Stimulated activated CD8-positive, alpha-beta memory T cell treated with anti-CD3 and anti-CD28 coated beads, Interleukin-4, amount 100 ng/mL, for 48 hours (primary cell): ENCODE measurements around the gene ZNF263.

Source experiments
- DNase-seq: peaks from one replicate; pipeline ENCODE4 v3.0.0-alpha.2; 2020

ZNF263 gene

DNA sequence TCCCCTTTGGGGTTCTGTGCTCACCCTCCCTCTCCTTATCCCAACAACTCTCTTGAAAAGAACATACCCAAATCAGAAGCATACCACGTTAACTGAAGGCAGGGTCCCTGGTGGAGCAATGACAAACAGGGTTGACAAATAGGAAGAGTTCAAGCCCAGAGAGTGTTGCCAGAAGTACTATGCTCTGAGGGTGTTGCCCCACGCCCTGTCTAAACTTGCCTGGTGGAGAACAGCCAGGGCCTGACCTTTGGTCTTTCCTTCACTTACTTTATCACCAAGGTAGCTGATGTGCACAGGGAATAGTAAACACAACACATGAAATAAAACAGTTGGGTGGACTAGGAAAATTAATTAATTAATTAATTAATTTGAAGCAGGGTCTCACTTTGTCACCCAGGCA is 45.4 kb downstream of the ZNF263 start:
- DNase-seq: no peak
